Occipital lobe (tissue), 3 donors: ENCODE data around the gene OR5L2. TPM values are rescaled to one million over a fixed set of nuclear protein-coding genes. Genes with fewer than 3 reads are reported as not detected.
"Not testable (repeated sequence)": the region's sequence is repeated elsewhere in the genome, so short reads cannot be mapped to it uniquely, and the experiment has no call there.

ENCODE experiments used
- DNase-seq: peaks from one replicate; lab custom pipeline; 2025; lab: John Stamatoyannopoulos, UW
- small RNA-seq: library from RNA; depleted of rRNA; stranded (forward); fragments of <200 nt; gene quantifications from one replicate; pipeline ENCODE3, GENCODE V24; 2014
- total RNA-seq: library from RNA; depleted of rRNA; stranded (reverse); fragments of >200 nt; gene quantifications from one replicate; pipeline ENCODE4 v1.2.3, GENCODE V29; 2014

The OR5L2 gene
- total RNA-seq = not detected

DNA sequence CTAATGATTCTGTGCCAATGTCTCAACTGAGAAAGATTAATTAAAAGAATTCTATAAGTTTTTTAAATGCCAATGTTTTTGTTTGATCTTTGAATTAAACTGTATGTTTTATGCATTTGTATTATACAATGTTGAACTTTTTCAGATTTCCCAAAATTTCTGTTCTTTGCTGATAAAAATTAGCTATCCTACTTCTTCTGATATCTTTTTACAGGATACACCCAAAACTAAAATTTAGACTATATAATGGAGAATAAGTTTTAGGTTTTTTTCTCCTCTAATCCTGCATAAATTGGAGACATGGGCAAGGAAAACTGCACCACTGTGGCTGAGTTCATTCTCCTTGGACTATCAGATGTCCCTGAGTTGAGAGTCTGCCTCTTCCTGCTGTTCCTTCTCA, at the start of gene OR5L2:
Gene OR5L2 (plus strand): TSS at position 301 of the 400 bp plus-strand sequence. CDS start 0 bp downstream, at position 301.
- DNase-seq = no peak

DNA sequence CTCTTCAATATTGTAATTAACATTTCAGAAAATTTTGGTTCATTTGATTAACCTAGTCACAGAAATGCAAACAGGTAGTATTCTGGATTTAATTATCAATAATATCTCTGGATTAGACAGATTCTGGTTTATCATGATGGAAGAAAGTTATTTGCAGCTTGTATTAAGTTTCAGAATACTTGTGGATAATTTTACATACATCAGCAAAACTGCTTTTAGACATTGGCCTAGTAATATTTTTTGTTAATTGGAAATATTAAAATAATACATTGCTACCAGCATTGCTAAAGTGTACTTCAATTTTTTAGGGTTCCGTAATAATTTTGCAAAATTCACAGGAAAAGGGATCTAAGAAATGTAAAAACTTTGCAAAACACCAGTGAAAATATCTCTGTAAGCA, 35.4 kb upstream of the OR5L2 start:
- no peak for DNase-seq

DNA sequence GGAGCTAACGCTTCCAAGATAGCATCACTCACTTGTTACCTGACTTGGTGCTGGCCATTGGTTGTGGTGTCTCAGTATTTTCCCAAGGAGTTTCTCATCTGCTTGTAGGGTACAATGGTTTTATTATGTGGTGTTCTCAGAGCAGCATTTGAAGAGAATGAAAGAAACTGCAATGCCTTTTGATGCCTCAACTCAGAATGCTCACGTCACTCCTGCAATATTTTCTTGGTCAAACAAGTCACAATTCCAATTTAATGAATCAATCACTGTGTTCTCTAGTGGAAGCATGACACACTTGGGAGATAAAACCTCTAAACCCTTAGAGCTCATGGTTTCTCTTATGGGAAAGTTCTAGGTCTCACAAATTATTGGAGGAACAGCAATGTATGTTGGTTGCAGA, 33.7 kb upstream of the OR5L2 start:
- DNase-seq = no peak

DNA sequence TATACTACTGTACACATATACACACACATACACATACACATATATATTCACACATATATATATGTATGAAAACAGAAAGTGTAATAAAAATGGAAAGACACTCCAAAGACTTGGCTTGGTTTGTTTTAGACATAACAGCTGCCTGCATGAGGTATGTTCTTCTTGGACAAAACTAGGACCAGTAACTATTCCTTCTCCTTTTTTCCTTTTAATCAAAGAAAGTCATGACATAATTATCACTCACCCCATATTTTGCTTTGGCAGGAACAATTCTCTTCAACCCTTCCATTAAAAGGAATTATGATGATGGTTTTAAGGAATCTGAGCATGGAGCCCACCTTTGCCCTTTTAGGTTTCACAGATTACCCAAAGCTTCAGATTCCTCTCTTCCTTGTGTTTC, 31.8 kb upstream of the OR5L2 start, which contains the start of gene OR5D14:
Gene OR5D14 (plus strand): TSS at position 301 of the 400 bp plus-strand sequence. CDS start 0 bp downstream, at position 301.
- DNase-seq = no peak

DNA sequence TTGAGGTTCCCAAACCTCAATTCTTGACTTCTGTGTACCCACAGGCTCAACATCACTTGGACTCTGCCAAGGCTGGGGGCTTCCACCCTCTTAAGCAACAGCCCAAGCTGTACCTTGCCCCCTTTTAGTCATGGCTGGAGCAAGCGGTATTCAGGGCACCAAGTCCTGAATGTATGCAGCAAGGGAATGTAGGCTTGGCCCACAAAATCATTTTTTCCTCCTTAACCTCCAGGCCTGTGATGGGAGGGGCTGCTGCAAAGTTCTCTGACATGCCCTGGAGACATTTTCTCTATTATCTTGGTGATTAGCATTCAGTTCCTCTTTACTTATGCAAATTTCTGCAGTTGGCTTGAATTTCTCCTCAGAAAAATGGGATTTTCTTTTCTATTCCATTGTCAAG, 20.8 kb upstream of the OR5L2 start:
- no peak for DNase-seq

DNA sequence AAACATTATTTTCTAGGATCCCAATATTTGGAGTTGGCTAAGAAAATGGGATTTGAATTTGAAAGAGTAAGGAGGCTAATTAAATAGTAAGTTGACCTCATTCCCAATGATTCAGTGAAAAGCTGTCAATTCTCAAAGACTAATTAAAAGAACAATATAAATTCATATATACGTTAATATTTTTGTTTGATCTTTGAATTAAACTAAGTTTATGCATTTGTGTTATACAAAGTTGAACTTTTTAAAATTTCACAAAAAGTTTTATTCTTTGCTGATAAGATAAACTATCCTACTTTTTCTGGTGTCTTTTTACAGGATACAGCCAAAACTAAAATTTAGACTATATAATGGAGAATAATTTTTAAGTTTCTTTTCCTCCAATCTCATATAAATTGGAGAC, 16.0 kb upstream of the OR5L2 start, which contains the start of gene OR5L1:
Gene OR5L1 (plus strand): TSS at position 301 of the 400 bp plus-strand sequence. CDS start 100 bp downstream, outside the sequence.
- DNase-seq = no peak

DNA sequence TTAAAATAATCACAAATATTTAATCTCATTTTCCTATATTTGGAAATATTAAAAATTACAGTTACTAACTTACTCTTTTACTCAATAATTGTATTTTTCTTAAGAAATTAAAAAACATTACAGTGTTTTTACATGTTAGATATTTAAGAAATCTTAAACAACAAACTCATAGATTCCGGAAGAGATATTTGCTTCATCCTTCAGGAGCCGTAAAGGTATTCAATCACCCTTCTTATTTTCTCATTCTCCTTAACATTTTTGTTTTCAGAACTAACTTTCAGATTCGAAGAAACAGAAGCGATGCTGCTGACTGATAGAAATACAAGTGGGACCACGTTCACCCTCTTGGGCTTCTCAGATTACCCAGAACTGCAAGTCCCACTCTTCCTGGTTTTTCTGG, 7.7 kb upstream of the OR5L2 start, which contains the start of gene OR5D18:
Gene OR5D18 (plus strand): TSS at position 301 of the 400 bp plus-strand sequence. CDS start 0 bp downstream, at position 301.
- DNase-seq = no peak

DNA sequence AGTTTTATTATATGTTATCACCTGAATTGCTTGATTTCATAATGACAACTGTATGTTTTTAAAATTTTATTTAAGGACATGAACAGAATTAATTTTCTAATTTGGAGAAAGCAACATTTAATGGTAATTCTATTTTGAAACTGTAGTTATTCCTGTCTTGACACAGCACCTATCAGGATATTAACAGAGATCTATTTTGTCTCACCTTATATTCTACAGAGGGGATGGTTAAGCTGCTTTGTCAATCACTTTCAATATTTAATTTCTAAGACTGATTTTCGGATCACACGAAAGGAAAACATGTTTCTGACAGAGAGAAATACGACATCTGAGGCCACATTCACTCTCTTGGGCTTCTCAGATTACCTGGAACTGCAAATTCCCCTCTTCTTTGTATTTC, 11.4 kb downstream of the OR5L2 start, which contains the start of gene OR5D16:
Gene OR5D16 (plus strand): TSS at position 301 of the 400 bp plus-strand sequence. CDS start 0 bp downstream, at position 301.
- no peak for DNase-seq

DNA sequence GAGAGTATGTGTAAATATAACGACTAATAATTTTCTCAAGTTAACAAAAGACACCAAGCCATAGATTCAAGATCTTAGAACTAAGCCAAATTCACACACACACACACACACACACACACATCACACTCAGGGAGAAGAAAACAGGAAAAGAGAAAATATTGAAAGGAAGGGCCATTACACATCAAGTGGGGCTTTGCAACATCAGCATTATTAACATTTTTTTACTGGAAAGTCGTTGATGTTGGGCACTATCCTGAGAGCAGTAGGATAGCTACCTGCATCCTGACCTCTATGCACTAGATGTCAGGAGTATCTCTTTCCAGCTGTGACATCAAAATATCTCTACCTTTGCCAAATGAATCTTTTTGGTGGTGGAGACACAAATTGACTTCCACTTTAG, 20.4 kb downstream of the OR5L2 start:
- DNase-seq = no peak

DNA sequence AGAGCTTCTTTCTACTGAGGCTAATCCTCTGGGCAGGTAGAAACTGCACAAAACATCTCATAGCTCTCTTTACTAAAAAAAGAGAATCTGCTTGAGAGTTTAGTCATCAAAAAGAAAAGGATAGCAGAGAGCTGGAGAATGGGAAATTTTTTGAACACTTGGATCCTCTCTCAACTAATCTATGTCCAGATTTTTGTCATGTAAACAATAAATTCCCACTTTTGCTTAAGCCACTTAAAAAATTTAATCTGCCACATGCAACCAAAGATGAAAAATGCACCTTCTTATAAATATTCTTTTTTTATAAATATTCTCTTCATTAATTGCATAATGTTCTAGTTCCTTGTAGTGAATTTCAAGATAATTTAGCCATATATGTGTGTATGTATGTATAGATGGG, 22.0 kb downstream of the OR5L2 start:
- no peak for DNase-seq

DNA sequence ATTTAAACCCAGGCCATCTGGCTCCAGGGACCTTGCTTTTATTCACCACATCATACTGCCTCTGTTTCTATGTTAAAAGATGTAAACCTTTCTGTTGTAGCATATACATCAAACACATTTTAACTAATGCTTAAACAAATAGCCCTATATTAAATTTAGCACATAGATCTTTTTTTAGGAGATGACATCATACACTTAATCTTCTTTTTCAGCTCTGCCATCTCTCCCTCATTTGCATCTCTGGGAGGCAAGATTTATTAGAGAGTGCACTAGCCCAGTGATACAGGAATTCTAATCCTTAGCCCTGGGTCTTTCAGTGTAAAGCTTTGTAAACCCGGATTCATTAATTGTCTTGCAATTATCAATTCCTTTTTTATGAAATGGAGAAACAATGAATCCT, 25.1 kb downstream of the OR5L2 start:
- no peak for DNase-seq

DNA sequence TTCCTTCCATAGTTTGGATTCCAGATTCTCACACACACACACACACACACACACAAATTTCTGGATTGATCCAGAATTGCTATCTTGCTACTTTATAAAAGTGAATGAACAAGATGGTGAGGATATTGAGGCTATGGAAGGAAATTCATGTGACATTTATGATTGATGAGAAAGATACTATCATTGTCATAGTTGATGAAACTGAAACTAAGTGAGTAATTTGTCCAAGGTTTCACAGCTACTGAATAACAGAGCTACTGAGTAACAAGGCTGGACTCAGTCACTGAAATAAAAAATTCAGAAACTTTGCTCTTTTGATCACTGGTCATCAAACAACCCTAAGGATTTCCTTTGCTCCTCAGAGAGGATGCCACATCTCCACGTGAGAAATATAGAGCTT, 27.7 kb downstream of the OR5L2 start:
- DNase-seq = no peak

DNA sequence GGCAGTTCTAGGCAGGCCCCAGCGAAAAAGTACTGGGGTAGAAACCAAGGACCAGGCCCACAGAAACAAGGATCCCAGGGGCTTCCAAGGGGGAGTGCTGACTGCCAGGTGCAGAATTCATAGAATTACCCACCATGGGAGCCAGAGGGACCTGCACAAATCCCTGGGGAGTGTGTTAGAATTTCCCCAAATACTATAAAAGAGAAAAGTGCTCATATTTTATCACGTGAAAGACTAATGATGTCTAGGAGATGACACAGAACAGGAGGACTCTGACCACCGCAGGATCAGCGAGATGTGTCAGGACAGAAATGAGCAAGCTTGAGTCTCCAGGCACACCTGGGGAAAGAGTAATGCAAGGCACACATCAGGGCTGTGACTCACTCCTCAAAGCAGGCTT, 40.3 kb downstream of the OR5L2 start:
- not testable (repeated sequence) for DNase-seq

DNA sequence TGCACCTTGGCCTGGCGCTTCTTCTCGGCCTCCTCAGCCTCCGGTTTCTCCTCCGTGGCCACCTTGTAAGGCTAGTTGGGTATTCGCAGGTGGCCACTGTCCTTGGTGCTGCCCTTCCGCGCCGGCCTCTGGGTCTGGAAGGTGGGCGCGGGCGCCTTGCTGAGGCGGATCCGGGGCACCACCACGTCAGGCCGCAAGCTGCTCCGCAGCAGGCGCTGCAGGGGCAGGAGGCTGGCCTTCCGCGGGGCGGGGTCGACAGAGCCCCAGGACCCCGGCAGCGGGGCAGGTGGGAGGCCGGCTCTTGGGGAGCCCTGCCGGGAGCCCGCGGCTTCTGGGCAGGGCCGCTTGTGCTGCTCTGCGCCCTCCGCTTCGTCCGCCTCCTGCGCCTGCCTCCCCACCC, 45.7 kb downstream of the OR5L2 start:
- DNase-seq = not testable (repeated sequence)

DNA sequence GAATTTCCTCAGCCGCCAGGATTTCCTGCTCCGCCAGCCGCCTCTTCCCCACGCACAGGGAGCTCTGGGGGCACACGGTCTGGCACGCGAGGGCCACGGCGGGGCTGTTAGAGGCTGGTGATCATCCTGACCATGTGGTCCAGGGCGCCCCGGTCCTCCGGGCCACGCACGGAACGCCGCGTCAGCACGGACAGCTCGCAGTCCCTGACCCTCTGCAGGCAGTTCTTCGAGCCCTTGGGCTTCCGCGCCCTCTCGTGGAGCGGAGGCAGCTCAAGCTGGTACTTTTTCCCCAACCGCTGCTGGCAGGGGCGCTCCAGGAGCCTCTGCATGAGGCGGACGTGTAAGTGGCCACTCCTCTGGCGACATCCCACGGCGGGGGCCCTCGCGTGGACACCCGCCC, 46.1 kb downstream of the OR5L2 start:
- DNase-seq = not testable (repeated sequence)

Small RNA genes lying within 50 kb of the gene (small RNA-seq; reads per million reads assigned to genes)
- gene AC036111.3 = not detected

Other genes with a start within 250 kb of the OR5L2 start
- not detected for gene OR4C11, start 219.6 kb upstream of the OR5L2 start, total RNA-seq
- not detected for gene OR4P4, start 192.1 kb upstream of the OR5L2 start, total RNA-seq
- gene OR4S2, start 178.9 kb upstream of the OR5L2 start, total RNA-seq = not detected
- gene OR4C6, start 165.0 kb upstream of the OR5L2 start, total RNA-seq = not detected
- not detected for gene OR5D13, start 53.8 kb upstream of the OR5L2 start, total RNA-seq
- not detected for gene OR5D14, start 31.7 kb upstream of the OR5L2 start, total RNA-seq
- not detected for gene OR5L1, start 15.9 kb upstream of the OR5L2 start, total RNA-seq
- not detected for gene OR5D18, start 7.6 kb upstream of the OR5L2 start, total RNA-seq
- gene OR5D16, start 11.5 kb downstream of the OR5L2 start, total RNA-seq = not detected
- gene TRIM51, start 56.1 kb downstream of the OR5L2 start, total RNA-seq = not detected
- not detected for gene OR5W2, start 87.4 kb downstream of the OR5L2 start, total RNA-seq
- not detected for gene OR5I1, start 109.2 kb downstream of the OR5L2 start, total RNA-seq
- not detected for gene OR10AG1, start 142.7 kb downstream of the OR5L2 start, total RNA-seq
- gene OR5F1, start 167.4 kb downstream of the OR5L2 start, total RNA-seq = not detected
- gene OR5AS1, start 200.4 kb downstream of the OR5L2 start, total RNA-seq = not detected